Effector memory CD4-positive, alpha-beta T cell (primary cell): ENCODE results near the gene DHRS13.
"Not testable (repeated sequence)": the region's sequence is repeated elsewhere in the genome, so short reads cannot be mapped to it uniquely, and the experiment has no call there.

Experiments
- DNase-seq, 3 donors: peaks; one replicate each; pipeline ENCODE4 v3.0.0-alpha.2; 2020
- H3K27ac ChIP-seq: 2 replicates; pipeline ENCODE4 v1.7.0; 2013; ENCODE audit warnings: mild to moderate bottlenecking, low read length, moderate library complexity; ENCODE audit not compliant: insufficient read depth, poor library complexity, severe bottlenecking
- H3K27me3 ChIP-seq: replicated peaks from 2 replicates; pipeline ENCODE4 v1.7.0; 2013; ENCODE audit warnings: mild to moderate bottlenecking, low read length; ENCODE audit not compliant: insufficient read depth, control insufficient read depth, poor library complexity, severe bottlenecking
- H3K36me3 ChIP-seq: 2 replicates; pipeline ENCODE4 v1.7.0; 2013; ENCODE audit warnings: mild to moderate bottlenecking, low read length, moderate library complexity; ENCODE audit not compliant: control insufficient read depth, insufficient read depth
- H3K4me1 ChIP-seq: 2 replicates; pipeline ENCODE4 v1.7.0; 2013; ENCODE audit warnings: low read length, mild to moderate bottlenecking; ENCODE audit not compliant: control insufficient read depth, insufficient read depth, poor library complexity, severe bottlenecking
- H3K4me3 ChIP-seq: 2 replicates; pipeline ENCODE4 v1.7.0; 2013; ENCODE audit warnings: low read length, low read depth, mild to moderate bottlenecking; ENCODE audit not compliant: insufficient read depth, poor library complexity, severe bottlenecking
- H3K9me3 ChIP-seq: 2 replicates; pipeline ENCODE4 v1.7.0; 2013; ENCODE audit warnings: mild to moderate bottlenecking, low read length, moderate library complexity; ENCODE audit not compliant: control insufficient read depth

The DHRS13 gene

GRCh38 chr17:28896491-28896883, 6.4 kb downstream of the DHRS13 start:
- DNase-seq: no peak
- Histone ChIP-seq H3K4me3 (peak overlapping the region; percentile 96), H3K9me3 (no peaks in the 10 kb centered on the region), H3K27me3 (no peaks in the 10 kb centered on the region), H3K36me3 (no peaks in the 10 kb centered on the region), H3K27ac (peak overlapping the region; percentile 89), H3K4me1 (peaks cover 46% of the 10 kb centered on the region)

DNA sequence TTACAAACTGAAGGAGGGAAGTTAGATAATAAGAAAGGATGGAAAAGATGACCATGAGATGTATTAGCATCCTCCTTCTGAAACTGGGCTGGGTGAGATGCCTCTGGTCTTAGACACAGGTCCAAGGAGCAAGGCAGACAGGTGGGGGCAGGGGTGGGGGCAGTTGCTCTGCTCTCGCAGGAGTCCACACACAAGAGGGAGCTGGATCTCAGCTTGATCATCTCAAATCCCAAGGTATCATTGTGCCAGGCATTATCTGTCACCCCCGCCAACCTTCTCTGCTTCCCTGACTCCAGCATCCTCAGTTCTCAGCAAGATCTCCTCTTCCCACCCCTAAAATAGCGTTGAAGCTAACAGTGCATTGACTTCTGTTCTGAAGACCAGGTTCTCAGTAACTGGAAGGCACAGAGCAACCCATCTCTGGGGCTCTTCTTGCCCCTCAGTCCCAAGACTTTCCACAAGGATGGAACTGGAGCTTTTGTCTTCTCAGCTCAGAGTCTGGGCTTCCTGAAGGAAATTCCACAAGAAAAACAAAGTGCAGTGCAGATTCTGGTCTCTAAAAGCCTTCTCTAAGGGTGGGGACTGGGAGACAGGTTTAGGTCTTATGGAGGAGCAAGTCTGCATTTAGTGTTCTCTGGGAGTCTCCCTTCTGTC, 7.0 kb downstream of the DHRS13 start:
- Histone ChIP-seq H3K4me3 (peak overlapping the region; percentile 96), H3K4me1 (peaks cover 40% of the 10 kb centered on the region), H3K9me3 (no peaks in the 10 kb centered on the region), H3K36me3 (no peaks in the 10 kb centered on the region), H3K27ac (peak overlapping the region; percentile 89), H3K27me3 (no peaks in the 10 kb centered on the region)
- no peak for DNase-seq

DNA sequence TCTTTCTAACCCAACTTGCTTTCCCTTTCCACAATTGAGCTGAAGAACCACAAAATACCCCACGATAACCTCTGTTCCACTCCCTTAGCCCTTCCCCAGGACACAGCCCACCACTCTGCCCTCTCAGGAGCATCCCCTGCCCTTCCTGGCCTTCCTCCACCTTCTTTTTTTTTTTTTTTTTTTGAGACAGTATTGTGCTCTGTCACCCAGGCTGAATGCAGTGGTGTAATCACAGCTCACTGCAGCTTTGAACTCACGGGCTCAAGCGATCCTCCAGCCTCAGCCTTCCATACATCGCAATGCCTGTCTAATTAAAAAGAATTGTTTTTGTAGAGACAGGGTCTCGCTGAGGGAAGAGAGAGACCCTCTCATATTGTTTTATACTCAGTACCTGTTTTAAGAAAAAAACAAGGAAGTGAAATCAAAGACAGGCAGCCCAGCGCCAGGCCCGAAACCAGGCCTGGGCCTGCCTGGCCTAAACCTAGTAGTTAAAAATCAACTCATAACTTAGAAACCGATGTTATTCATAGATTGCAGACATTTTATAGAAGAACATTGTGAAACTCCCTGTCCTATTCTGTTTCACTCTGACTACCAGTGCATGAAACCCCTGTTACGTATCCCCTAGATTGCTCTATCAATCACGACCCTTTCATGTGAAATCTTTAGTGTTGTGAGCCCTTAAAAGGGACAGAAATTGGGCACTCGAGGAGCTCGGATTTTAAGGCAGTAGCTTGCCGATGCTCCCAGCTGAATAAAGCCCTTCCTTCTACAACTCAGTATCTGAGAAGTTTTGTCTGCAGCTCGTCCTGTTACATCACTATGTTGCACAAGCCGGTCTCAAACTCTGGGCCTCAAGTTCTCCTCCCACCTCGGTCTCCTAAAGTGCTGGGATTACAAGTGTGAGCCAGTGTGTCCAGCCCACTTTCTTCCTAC, 9.4 kb downstream of the DHRS13 start:
- not testable (repeated sequence) for H3K27me3 ChIP-seq, H3K9me3 ChIP-seq, DNase-seq, H3K36me3 ChIP-seq
- peaks cover 37% of the 10 kb centered on the region for H3K4me1 ChIP-seq
- peak overlapping the region; percentile 72 for H3K27ac ChIP-seq
- peak overlapping the region; percentile 18 for H3K4me3 ChIP-seq

- H3K27me3 ChIP-seq: no peaks in the 10 kb centered on the region
- DNase-seq: no peak
- H3K36me3 ChIP-seq: peaks cover 11% of the 10 kb centered on the region
- no peak overlapping the region for H3K4me3 ChIP-seq
- peaks cover 28% of the 10 kb centered on the region for H3K4me1 ChIP-seq
- H3K9me3 ChIP-seq: no peaks in the 10 kb centered on the region
- H3K27ac ChIP-seq: no peak overlapping the region
Observed at GRCh38 chr17:28892024-28892423, 10.9 kb downstream of the DHRS13 start.

DNA sequence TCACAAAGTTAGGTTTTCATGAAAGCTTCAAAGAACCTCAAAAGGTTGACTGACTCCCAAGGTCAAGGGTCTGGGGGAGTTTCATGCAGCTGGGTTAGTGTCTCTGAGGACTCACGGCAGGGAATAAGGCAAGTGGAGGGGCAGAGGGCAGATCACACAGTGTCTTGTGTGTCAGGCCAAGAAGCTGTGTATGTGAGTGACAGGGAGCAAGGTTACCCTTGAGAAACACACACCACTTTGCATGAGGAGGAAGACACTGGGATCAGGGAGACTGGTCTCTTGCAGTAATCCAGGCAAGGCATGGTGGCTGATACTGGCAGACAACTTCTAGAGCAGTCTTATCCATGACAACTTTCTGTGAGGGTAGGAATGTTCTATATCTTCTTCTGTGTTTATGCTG, 11.7 kb downstream of the DHRS13 start:
- Histone ChIP-seq H3K4me3 (no peak overlapping the region), H3K27me3 (no peaks in the 10 kb centered on the region), H3K4me1 (peaks cover 23% of the 10 kb centered on the region), H3K36me3 (peaks cover 12% of the 10 kb centered on the region), H3K9me3 (no peaks in the 10 kb centered on the region), H3K27ac (no peak overlapping the region)
- no peak for DNase-seq

DNA sequence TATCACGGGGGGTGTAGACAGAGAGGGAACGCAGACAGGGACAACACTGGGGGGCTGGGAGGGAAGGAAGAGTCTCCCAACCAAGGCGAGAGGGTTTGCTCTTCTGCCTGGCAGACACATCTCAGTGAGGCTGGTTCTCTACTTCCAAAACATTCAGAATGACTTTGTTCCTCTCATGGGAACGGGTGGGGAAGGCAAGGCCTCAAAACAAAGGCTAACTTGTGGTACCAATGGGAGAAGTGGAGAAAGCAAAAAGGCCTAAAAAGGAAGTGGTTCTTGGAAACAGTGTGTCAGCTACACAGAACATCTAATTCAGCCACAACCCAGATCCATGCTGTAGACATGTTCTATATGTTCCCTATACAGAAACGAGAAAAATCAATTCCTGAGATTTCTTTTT, 12.9 kb downstream of the DHRS13 start:
- H3K36me3 ChIP-seq: peaks cover 21% of the 10 kb centered on the region
- no peak overlapping the region for H3K4me3 ChIP-seq
- no peak overlapping the region for H3K27ac ChIP-seq
- H3K27me3 ChIP-seq: no peaks in the 10 kb centered on the region
- DNase-seq: no peak
- H3K9me3 ChIP-seq: no peaks in the 10 kb centered on the region
- H3K4me1 ChIP-seq: peaks cover 17% of the 10 kb centered on the region

DNA sequence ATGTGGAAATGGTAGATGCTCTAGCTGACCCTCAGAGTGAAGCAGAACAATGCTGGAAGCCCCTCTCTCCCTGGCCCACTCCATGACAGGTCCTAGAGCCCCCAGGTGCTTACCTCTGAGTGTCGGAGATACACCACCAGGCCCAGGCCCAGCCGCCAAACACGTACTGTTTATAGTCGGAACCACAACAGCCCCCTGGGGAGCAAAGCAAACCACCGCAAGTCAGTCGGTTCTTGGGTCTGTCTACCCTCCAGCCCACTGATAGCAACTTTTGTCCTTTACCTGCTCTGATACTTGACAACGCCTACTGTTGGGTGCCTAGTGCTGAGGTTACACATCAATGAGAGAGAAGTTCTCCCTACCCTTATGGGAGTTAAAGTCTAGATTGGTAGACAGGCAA, 14.0 kb downstream of the DHRS13 start:
- Histone ChIP-seq H3K4me3 (no peak overlapping the region), H3K4me1 (peaks cover 13% of the 10 kb centered on the region), H3K27ac (no peak overlapping the region), H3K36me3 (peaks cover 30% of the 10 kb centered on the region), H3K9me3 (no peaks in the 10 kb centered on the region), H3K27me3 (no peaks in the 10 kb centered on the region)
- no peak for DNase-seq

DNA sequence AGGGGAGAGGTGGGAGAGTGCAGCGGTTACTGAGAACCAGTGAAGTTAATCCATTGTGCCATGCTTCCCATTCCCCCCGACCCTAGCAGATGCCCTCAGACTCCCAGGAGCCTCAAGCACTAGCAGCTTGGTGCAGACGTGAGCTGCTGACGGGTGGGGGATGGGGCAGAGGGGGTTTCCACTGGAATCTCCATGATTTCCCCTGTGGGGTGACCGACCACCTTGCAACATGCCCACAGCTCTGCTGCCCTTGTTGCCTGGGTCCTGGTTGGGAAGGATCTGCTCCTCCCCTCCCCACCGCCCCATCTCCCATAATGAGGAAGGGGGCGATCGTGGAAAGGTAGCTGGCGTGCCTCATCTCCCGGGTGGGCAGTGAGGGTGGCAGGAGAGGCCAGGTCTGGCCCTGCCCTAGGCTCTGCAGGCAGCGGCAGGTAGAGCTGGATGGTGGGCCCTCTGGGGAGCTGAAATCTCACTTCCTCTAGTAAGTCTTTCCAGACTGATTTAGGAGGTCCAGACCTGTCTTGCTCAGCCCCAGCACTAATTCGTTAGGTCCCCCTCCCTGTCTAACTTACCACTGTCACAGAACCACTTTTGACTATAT, 14.9 kb downstream of the DHRS13 start:
- no peak for DNase-seq
- Histone ChIP-seq H3K4me1 (peaks cover 9% of the 10 kb centered on the region), H3K36me3 (peaks cover 39% of the 10 kb centered on the region), H3K27me3 (no peaks in the 10 kb centered on the region), H3K9me3 (no peaks in the 10 kb centered on the region), H3K27ac (no peak overlapping the region), H3K4me3 (no peak overlapping the region)

DNA sequence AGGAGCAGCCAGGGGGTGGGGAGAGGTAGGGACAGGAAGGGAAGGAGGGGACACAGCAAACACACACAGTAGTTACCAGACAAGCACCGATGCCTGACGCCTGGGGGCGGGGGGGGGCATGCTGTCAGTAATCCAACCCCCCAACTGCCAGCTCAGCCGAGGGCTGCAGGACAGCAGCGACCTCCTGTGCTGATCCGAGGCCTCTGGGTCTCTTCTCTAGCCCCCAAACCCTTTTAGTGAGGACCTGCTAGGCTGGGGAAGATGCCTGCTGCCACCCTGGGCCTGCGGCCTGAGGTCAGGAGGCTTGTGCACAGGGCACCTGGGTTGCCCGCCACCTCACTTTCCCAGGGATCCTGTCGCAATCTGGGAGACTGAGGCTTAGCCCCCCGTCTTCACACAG, 16.9 kb downstream of the DHRS13 start:
- Histone ChIP-seq H3K27ac (no peak overlapping the region), H3K9me3 (no peaks in the 10 kb centered on the region), H3K4me3 (no peak overlapping the region), H3K36me3 (peaks cover 59% of the 10 kb centered on the region), H3K4me1 (no peaks in the 10 kb centered on the region), H3K27me3 (no peaks in the 10 kb centered on the region)
- no peak for DNase-seq

- Histone ChIP-seq H3K27ac (no peak overlapping the region), H3K4me3 (no peak overlapping the region), H3K36me3 (peaks cover 65% of the 10 kb centered on the region), H3K27me3 (no peaks in the 10 kb centered on the region), H3K4me1 (no peaks in the 10 kb centered on the region), H3K9me3 (no peaks in the 10 kb centered on the region)
- no peak for DNase-seq
Observed at GRCh38 chr17:28885363-28885762, 17.5 kb downstream of the DHRS13 start.
